ENCODE data around the gene PRADC1.
"Not testable (repeated sequence)": the region's sequence is repeated elsewhere in the genome, so short reads cannot be mapped to it uniquely, and the experiment has no call there.

Gene PRADC1

GRCh38 chr2:73233154-73233931, at the start of gene PRADC1:
Gene PRADC1 (minus strand): TSS chr2:73233239. CDS start chr2:73233160, 79 bp downstream.
- DNase-seq, result peak; percentile 100

GRCh38 chr2:73281244-73281643, 48.2 kb upstream of the PRADC1 start:
- DNase-seq, result no peak

- no peak for DNase-seq
Measured at GRCh38 chr2:73279852-73280251, 46.8 kb upstream of the PRADC1 start.

- DNase-seq, result no peak
Measured at GRCh38 chr2:73272270-73272669, 39.2 kb upstream of the PRADC1 start.

GRCh38 chr2:73269686-73270465, 36.8 kb upstream of the PRADC1 start:
- peak; percentile 58 for DNase-seq

- peak; percentile 85 for DNase-seq
Measured at GRCh38 chr2:73268830-73269685, 36.0 kb upstream of the PRADC1 start.

- DNase-seq, result no peak
Measured at GRCh38 chr2:73268366-73268829, 35.4 kb upstream of the PRADC1 start.

- DNase-seq, result no peak
Measured at GRCh38 chr2:73267008-73267407, 34.0 kb upstream of the PRADC1 start.

- DNase-seq, result no peak
Measured at GRCh38 chr2:73266061-73266901, 33.2 kb upstream of the PRADC1 start.

GRCh38 chr2:73265298-73266060, 32.4 kb upstream of the PRADC1 start:
- no peak for DNase-seq

GRCh38 chr2:73264783-73265182, 31.7 kb upstream of the PRADC1 start:
- DNase-seq, result no peak

- no peak for DNase-seq
Measured at GRCh38 chr2:73264332-73264606, 31.2 kb upstream of the PRADC1 start.

- DNase-seq, result no peak
Measured at GRCh38 chr2:73263540-73264331, 30.7 kb upstream of the PRADC1 start.

GRCh38 chr2:73262691-73263429, 29.8 kb upstream of the PRADC1 start:
- not testable (repeated sequence) for DNase-seq

- no peak for DNase-seq
Measured at GRCh38 chr2:73262108-73262651, 29.1 kb upstream of the PRADC1 start.

- peak; percentile 67 for DNase-seq
Measured at GRCh38 chr2:73260338-73260984, 27.4 kb upstream of the PRADC1 start.

GRCh38 chr2:73259704-73260337, 26.8 kb upstream of the PRADC1 start:
- no peak for DNase-seq

GRCh38 chr2:73259276-73259675, 26.2 kb upstream of the PRADC1 start:
- no peak for DNase-seq

- no peak for DNase-seq
Measured at GRCh38 chr2:73258913-73259215, 25.8 kb upstream of the PRADC1 start.

Measured in NCI-H82 (cell line).